Measurements from ENCODE around the gene AZU1. TPM values are rescaled to one million over a fixed set of nuclear protein-coding genes. Genes with fewer than 3 reads are reported as not detected.
A peak's percentile ranks its signal among the peaks of the same experiment; 100 is the strongest.

Gene AZU1
- polyA plus RNA-seq, 3 donors = 2.7 to 5.7 (median 4.3) TPM

GRCh38 chr19:868458-869244 is 41.0 kb downstream of the AZU1 start:
- H3K9me3 Mint-ChIP-seq = peaks cover 0 to 1% (median 0%) of the 10 kb centered on the region in 7 donors
- no peak overlapping the region for H3K4me3 Mint-ChIP-seq
- no peak overlapping the region for H3K27ac ChIP-seq (ENCODE audit: low read depth in 1 of 2, low read length in 2 of 2)
- H4K20me1 ChIP-seq (ENCODE audit: insufficient read depth, low read length) = peaks cover 63% of the 10 kb centered on the region
- no peak for DNase-seq
- H3K9ac ChIP-seq (ENCODE audit: insufficient read depth, low read length, poor library complexity, severe bottlenecking) = no peak overlapping the region
- peaks cover 14 to 16% of the 10 kb centered on the region in 2 donors for H3K4me1 ChIP-seq (ENCODE audit: control insufficient read depth in 1 of 2, insufficient read depth in 2 of 2, low read length in 2 of 2)
- peaks cover 0 to 5% (median 2%) of the 10 kb centered on the region in 3 donors for H3K27me3 Mint-ChIP-seq (ENCODE audit: low read depth in 3 of 3)
- H3K27me3 ChIP-seq (ENCODE audit: control insufficient read depth in 2 of 2, insufficient read depth in 2 of 2, low read length in 2 of 2) = peaks cover 0 to 11% of the 10 kb centered on the region in 2 donors
- H3K9me3 ChIP-seq (replicated peaks in 1 of 2; ENCODE audit: control insufficient read depth in 1 of 2, insufficient read depth in 1 of 2, low read length in 2 of 2) = no peaks in the 10 kb centered on the region
- no peak overlapping the region for H3K4me3 ChIP-seq (replicated peaks in 1 of 3; ENCODE audit: low read depth in 2 of 3, low read length in 3 of 3)
- whole genome bisulfite sequencing (ENCODE audit: insufficient coverage) = 95% methylated on average over 28 of the region's 34 CpGs
- H3K36me3 Mint-ChIP-seq = peaks cover 29 to 44% of the 10 kb centered on the region in 2 donors
- peaks cover 10 to 18% of the 10 kb centered on the region in 2 donors for H3K36me3 ChIP-seq (replicated peaks in 1 of 2; ENCODE audit: control insufficient read depth in 1 of 2, insufficient read depth in 2 of 2, low read length in 2 of 2)
- no peak overlapping the region for H2AFZ ChIP-seq (ENCODE audit: insufficient read depth, low read depth, low read length, poor library complexity, severe bottlenecking)
- no peak overlapping the region for H3K27ac Mint-ChIP-seq
- H3K4me1 Mint-ChIP-seq = peaks cover 11% of the 10 kb centered on the region
- intact Hi-C loops (cut with micrococcal nuclease) = loop anchor here in 1 of 2 donors (10.0 kb wide), 1 partner anchor 376 kb away; the partner anchor contains the start of genes ATP5F1D and MIDN
- H3K79me2 ChIP-seq (ENCODE audit: insufficient read depth, low read length) = no peaks in the 10 kb centered on the region
- H3K4me2 ChIP-seq (replicated peaks; ENCODE audit: extremely low read depth, low read length, poor library complexity, severe bottlenecking) = no peak overlapping the region
- no peak for TF ChIP-seq CTCF (IDR thresholded peaks at IDR 0.05)

GRCh38 chr19:869245-870177 is 41.9 kb downstream of the AZU1 start:
- H3K9me3 ChIP-seq (replicated peaks in 1 of 2; ENCODE audit: control insufficient read depth in 1 of 2, insufficient read depth in 1 of 2, low read length in 2 of 2) = no peaks in the 10 kb centered on the region
- H3K27me3 Mint-ChIP-seq (ENCODE audit: low read depth in 3 of 3) = peaks cover 0 to 5% (median 2%) of the 10 kb centered on the region in 3 donors
- H3K4me1 Mint-ChIP-seq = peaks cover 6% of the 10 kb centered on the region
- no peak overlapping the region for H3K9ac ChIP-seq (ENCODE audit: insufficient read depth, low read length, poor library complexity, severe bottlenecking)
- no peak overlapping the region for H3K4me2 ChIP-seq (replicated peaks; ENCODE audit: extremely low read depth, low read length, poor library complexity, severe bottlenecking)
- no peak overlapping the region for H2AFZ ChIP-seq (ENCODE audit: insufficient read depth, low read depth, low read length, poor library complexity, severe bottlenecking)
- no peak overlapping the region for H3K4me3 Mint-ChIP-seq
- peak overlapping the region in 1 of 7 donors; percentile 23 for H3K27ac Mint-ChIP-seq
- intact Hi-C loops (cut with micrococcal nuclease) = loop anchor here in 1 of 2 donors (10.0 kb wide), 1 partner anchor 375 kb away; the partner anchor contains the start of genes ATP5F1D and MIDN
- DNase-seq = peak in 1 of 3 donors; percentile 48
- H3K36me3 Mint-ChIP-seq = peaks cover 29 to 50% of the 10 kb centered on the region in 2 donors
- H3K4me3 ChIP-seq (replicated peaks in 1 of 3; ENCODE audit: low read depth in 2 of 3, low read length in 3 of 3) = no peak overlapping the region
- peaks cover 10 to 20% of the 10 kb centered on the region in 2 donors for H3K36me3 ChIP-seq (replicated peaks in 1 of 2; ENCODE audit: control insufficient read depth in 1 of 2, insufficient read depth in 2 of 2, low read length in 2 of 2)
- TF ChIP-seq CTCF (IDR thresholded peaks at IDR 0.05) = no peak
- no peaks in the 10 kb centered on the region for H3K79me2 ChIP-seq (ENCODE audit: insufficient read depth, low read length)
- no peaks in the 10 kb centered on the region for H3K9me3 Mint-ChIP-seq
- 72% methylated on average over 20 of the region's 29 CpGs for WGBS (ENCODE audit: insufficient coverage)
- H3K27me3 ChIP-seq (ENCODE audit: control insufficient read depth in 2 of 2, insufficient read depth in 2 of 2, low read length in 2 of 2) = peaks cover 0 to 11% of the 10 kb centered on the region in 2 donors
- H3K27ac ChIP-seq (ENCODE audit: low read depth in 1 of 2, low read length in 2 of 2) = no peak overlapping the region
- H3K4me1 ChIP-seq (ENCODE audit: control insufficient read depth in 1 of 2, insufficient read depth in 2 of 2, low read length in 2 of 2) = peaks cover 8 to 10% of the 10 kb centered on the region in 2 donors
- H4K20me1 ChIP-seq (ENCODE audit: insufficient read depth, low read length) = peaks cover 56% of the 10 kb centered on the region
